ENCODE results near the gene ECE1.

GRCh38 chr1:21320410-21321108 is 30.3 kb upstream of the ECE1 start:
- TF ChIP-seq CTCF (conservative IDR thresholded peaks at IDR 0.05 in 1 of 2, IDR thresholded peaks at IDR 0.05 in 1 of 2; ENCODE audit: extremely low read depth in 1 of 2, insufficient read depth in 1 of 2, low read depth in 1 of 2, low read length in 2 of 2) (no peak), EZH2 (IDR thresholded peaks at IDR 0.05; ENCODE audit: borderline replicate concordance, low read length) (no peak)

All from mammary epithelial cell (primary cell).